GM23338 (cell line): ENCODE measurements around the gene GLE1. TPM values are rescaled to one million over a fixed set of nuclear protein-coding genes. Genes with fewer than 3 reads are reported as not detected.

Experiments used
- ATAC-seq: fragments of 200-7000 bp; cut with Tn5 transposase; 3 replicates; pipeline ENCODE4 v1.9.1; 2020
- DNase-seq: peaks from one replicate; pipeline ENCODE4 v3.0.0-alpha.2; 2015; ENCODE audit warnings: low spot score
- H2AFZ ChIP-seq: fragments of 200-600 bp; sonication (generic); 2 replicates; pipeline ENCODE4 v1.8.0; 2016; ENCODE audit warnings: antibody characterized with exemption, mild to moderate bottlenecking, moderate library complexity
- H3F3A ChIP-seq: fragments of 200-600 bp; sonication (generic); replicated peaks from 2 replicates; pipeline ENCODE4 v1.8.0; 2017; ENCODE audit warnings: antibody characterized with exemption, mixed run types, low read depth
- H3K27ac ChIP-seq: fragments of 200-600 bp; sonication (generic); 2 replicates; pipeline ENCODE4 v1.6.1; 2016; ENCODE audit warnings: low read depth
- H3K27me3 ChIP-seq: fragments of 200-600 bp; sonication (generic); 2 replicates; pipeline ENCODE4 v1.8.0; 2016; ENCODE audit warnings: mild to moderate bottlenecking, mixed run types, moderate library complexity; ENCODE audit not compliant: insufficient read depth
- H3K36me3 ChIP-seq: fragments of 200-600 bp; sonication (generic); 2 replicates; pipeline ENCODE4 v1.8.0; 2016; ENCODE audit warnings: mild to moderate bottlenecking; ENCODE audit not compliant: insufficient read depth
- H3K4me1 ChIP-seq: fragments of 200-600 bp; sonication (generic); 2 replicates; pipeline ENCODE4 v1.8.0; 2016; ENCODE audit warnings: mild to moderate bottlenecking, moderate library complexity; ENCODE audit not compliant: insufficient read depth
- H3K4me2 ChIP-seq: fragments of 200-600 bp; sonication (generic); 2 replicates; pipeline ENCODE4 v1.7.1; 2017; ENCODE audit warnings: mixed run types
- H3K4me3 ChIP-seq: fragments of 200-600 bp; sonication (generic); 2 replicates; pipeline ENCODE4 v1.6.1; 2016; ENCODE audit warnings: mixed run types
- H3K79me2 ChIP-seq: fragments of 200-600 bp; sonication (generic); replicated peaks from 2 replicates; pipeline ENCODE4 v1.8.0; 2017; ENCODE audit warnings: mild to moderate bottlenecking; ENCODE audit not compliant: insufficient read depth
- H3K9me2 ChIP-seq: fragments of 200-600 bp; sonication (generic); 2 replicates; pipeline ENCODE4 v1.8.0; 2017; ENCODE audit not compliant: insufficient read depth
- H4K20me1 ChIP-seq: fragments of 200-600 bp; sonication (generic); replicated peaks from 2 replicates; pipeline ENCODE4 v1.8.0; 2017; ENCODE audit warnings: mild to moderate bottlenecking; ENCODE audit not compliant: insufficient read depth
- H3K27ac Mint-ChIP-seq: 2 replicates; pipeline ENCODE4 v1.8.0; 2020; ENCODE audit warnings: inconsistent platforms, mild to moderate bottlenecking, moderate library complexity, mixed read lengths
- H3K27me3 Mint-ChIP-seq: 3 replicates; pipeline ENCODE4 v1.8.0; 2022; ENCODE audit warnings: low read depth, mild to moderate bottlenecking, moderate library complexity, mixed read lengths, inconsistent platforms; ENCODE audit not compliant: insufficient read depth, poor library complexity
- H3K36me3 Mint-ChIP-seq: 3 replicates; pipeline ENCODE4 v1.8.0; 2021; ENCODE audit warnings: low read depth, mild to moderate bottlenecking, inconsistent platforms, moderate library complexity, mixed read lengths
- H3K4me1 Mint-ChIP-seq: 3 replicates; pipeline ENCODE4 v1.8.0; 2020; ENCODE audit warnings: mild to moderate bottlenecking, inconsistent platforms, mixed read lengths
- H3K4me3 Mint-ChIP-seq: 3 replicates; pipeline ENCODE4 v1.8.0; 2021; ENCODE audit warnings: moderate library complexity, mild to moderate bottlenecking, inconsistent platforms, mixed read lengths
- H3K9me3 Mint-ChIP-seq: 3 replicates; pipeline ENCODE4 v1.8.0; 2020; ENCODE audit warnings: moderate library complexity, mild to moderate bottlenecking, inconsistent platforms, mixed read lengths
- CREB1 ChIP-seq: fragments of 250-450 bp; sonication (Bioruptor Pico); IDR thresholded peaks from 2 replicates; pipeline ENCODE4 v1.5.0; 2020; ENCODE audit warnings: low read depth, mild to moderate bottlenecking, moderate library complexity
- CTCF ChIP-seq, 2 experiments: fragments of 200-600 bp in 1 of 2; sonication (generic) in 1 of 2; conservative IDR thresholded peaks; 2 replicates each; pipeline versions ENCODE4 v1.5.1 to v1.6.1; 2016 to 2017; ENCODE audit warnings: antibody characterized with exemption in 2 of 2, low read depth in 2 of 2, mild to moderate bottlenecking in 2 of 2, moderate library complexity in 1 of 2
- ETS1 ChIP-seq: IDR thresholded peaks from 2 replicates; pipeline ENCODE4 v1.6.1; 2016; ENCODE audit warnings: antibody characterized with exemption
- EZH2 ChIP-seq: fragments of 200-600 bp; sonication (generic); IDR thresholded peaks from one replicate; pipeline ENCODE4 v1.8.0; 2017; ENCODE audit warnings: antibody characterized with exemption, mild to moderate bottlenecking, low read depth; ENCODE audit not compliant: unreplicated experiment
- EZH2phosphoT487 ChIP-seq: fragments of 200-600 bp; sonication (generic); IDR thresholded peaks from one replicate; pipeline ENCODE4 v1.8.1; 2018; ENCODE audit warnings: antibody characterized with exemption; ENCODE audit not compliant: unreplicated experiment
- JUNB ChIP-seq: IDR thresholded peaks from one replicate; pipeline ENCODE4 v1.6.1; 2016; ENCODE audit warnings: antibody characterized with exemption; ENCODE audit not compliant: unreplicated experiment
- NANOG ChIP-seq: IDR thresholded peaks from 2 replicates; pipeline ENCODE4 v1.6.1; 2016; ENCODE audit warnings: antibody characterized with exemption, borderline replicate concordance
- POLR2AphosphoS5 ChIP-seq: IDR thresholded peaks from 2 replicates; pipeline ENCODE4 v1.6.1; 2016; ENCODE audit warnings: antibody characterized with exemption, low read depth
- STAT1 ChIP-seq: IDR thresholded peaks from one replicate; pipeline ENCODE4 v1.6.1; 2016; ENCODE audit warnings: antibody characterized with exemption; ENCODE audit not compliant: unreplicated experiment
- ZNF114 ChIP-seq: fragments of 250-450 bp; sonication (Bioruptor Pico); IDR thresholded peaks from 2 replicates; pipeline ENCODE4 v1.5.0; 2020; ENCODE audit warnings: mild to moderate bottlenecking, moderate library complexity
- ZNF331 ChIP-seq: fragments of 250-450 bp; sonication (Bioruptor Pico); IDR thresholded peaks from 2 replicates; pipeline ENCODE4 v1.5.0; 2020; ENCODE audit warnings: low read depth, mild to moderate bottlenecking, moderate library complexity
- ZNF462 ChIP-seq: fragments of 250-450 bp; sonication (Bioruptor Pico); IDR thresholded peaks from 2 replicates; pipeline ENCODE4 v1.5.0; 2020; ENCODE audit warnings: mild to moderate bottlenecking, moderate library complexity
- polyA plus RNA-seq: library from polyadenylated mRNA; unstranded; fragments of >200 nt; fragmentation: Nextera tagmentation; extraction: Ambion mirVana; gene quantifications from 2 replicates; pipeline ENCODE4 v1.2.1, GENCODE V29; 2016
- total RNA-seq: library from RNA; depleted of rRNA; stranded (reverse); fragments of >200 nt; shearing (Covaris generic); gene quantifications from 2 replicates; pipeline ENCODE4 v1.2.3, GENCODE V29; 2014

GLE1 gene
- total and polyA plus RNA-seq, 2 experiments from 2014 or later: 7.4 to 22.1 TPM

GRCh38 chr9:128481561-128481960, 23.0 kb upstream of the GLE1 start:
- no peak overlapping the region for H3K27ac Mint-ChIP-seq
- H4K20me1 ChIP-seq: peaks cover 3% of the 10 kb centered on the region; the same call in 1 of the 2 replicates
- no peak overlapping the region for H2AFZ ChIP-seq

More at GRCh38 chr9:128481561-128481960, 23.0 kb upstream of the GLE1 start:
- no peak for ATAC-seq
- H3K27ac ChIP-seq: no peak overlapping the region
- Mint-ChIP-seq H3K9me3 (no peaks in the 10 kb centered on the region), H3K36me3 (peaks cover 21% of the 10 kb centered on the region), H3K4me1 (peaks cover 8% of the 10 kb centered on the region), H3K27me3 (no peaks in the 10 kb centered on the region), H3K4me3 (no peak overlapping the region)
- no peaks in the 10 kb centered on the region for H3K9me2 ChIP-seq
- no peaks in the 10 kb centered on the region for H3K27me3 ChIP-seq
- no peaks in the 10 kb centered on the region for H3K79me2 ChIP-seq
- no peaks in the 10 kb centered on the region for H3K36me3 ChIP-seq
- H3F3A ChIP-seq: 0 out of 2 replicates have a peak, but pooled peaks cover 5% of the 10 kb centered on the region
- no peaks in the 10 kb centered on the region for H3K4me1 ChIP-seq
- DNase-seq: no peak
- TF ChIP-seq ZNF114: no peak
- no peak for TF ChIP-seq ZNF331 (CRISPR knock-in tag)
- TF ChIP-seq POLR2AphosphoS5: no peak
- TF ChIP-seq ZNF462 (CRISPR knock-in tag): no peak
- TF ChIP-seq JUNB: no peak
- no peak for TF ChIP-seq ETS1
- TF ChIP-seq EZH2: no peak
- no peak for TF ChIP-seq CTCF (conservative IDR thresholded peaks at IDR 0.05; ENCODE audit: low read depth in 2 of 2)
- no peak for TF ChIP-seq STAT1
- no peak for TF ChIP-seq EZH2phosphoT487
- TF ChIP-seq CREB1 (CRISPR knock-in tag): no peak
- TF ChIP-seq NANOG: no peak
- H3K4me2 ChIP-seq: no peak overlapping the region
- H3K4me3 ChIP-seq: no peak overlapping the region
